KMS-11 (cell line): Measurements from ENCODE around the gene MRPS33.
"Not testable (repeated sequence)": the region's sequence is repeated elsewhere in the genome, so short reads cannot be mapped to it uniquely, and the experiment has no call there.

Experiments used
- H2AFZ ChIP-seq: fragments of 200-600 bp; sonication (generic); 2 replicates; pipeline ENCODE4 v1.6.1; 2016; ENCODE audit warnings: antibody characterized with exemption, mixed run types, low read depth
- H3K27ac ChIP-seq: fragments of 200-600 bp; sonication (generic); 2 replicates; pipeline ENCODE4 v1.6.1; 2016; ENCODE audit warnings: mild to moderate bottlenecking, mixed run types
- H3K27me3 ChIP-seq: fragments of 200-600 bp; sonication (generic); 2 replicates; pipeline ENCODE4 v1.6.1; 2017; ENCODE audit warnings: mild to moderate bottlenecking, low read depth, mixed run types, moderate library complexity; ENCODE audit not compliant: insufficient read depth
- H3K36me3 ChIP-seq: fragments of 200-600 bp; sonication (generic); 2 replicates; pipeline ENCODE4 v1.6.1; 2017; ENCODE audit warnings: mild to moderate bottlenecking, mixed run types; ENCODE audit not compliant: insufficient read depth
- H3K4me1 ChIP-seq: fragments of 200-600 bp; sonication (generic); 2 replicates; pipeline ENCODE4 v1.6.1; 2016; ENCODE audit warnings: mild to moderate bottlenecking, low read depth, mixed run types; ENCODE audit not compliant: poor library complexity, severe bottlenecking
- H3K4me2 ChIP-seq: fragments of 200-600 bp; sonication (generic); 2 replicates; pipeline ENCODE4 v1.7.0; 2016; ENCODE audit warnings: mild to moderate bottlenecking, mixed run types
- H3K4me3 ChIP-seq: fragments of 200-600 bp; sonication (generic); IDR thresholded peaks from 2 replicates; pipeline ENCODE4 v1.6.1; 2017; ENCODE audit warnings: low read depth, low read length, mixed read lengths; ENCODE audit not compliant: insufficient read depth
- H3K79me2 ChIP-seq: fragments of 200-600 bp; sonication (generic); 2 replicates; pipeline ENCODE4 v1.6.1; 2016; ENCODE audit warnings: low read depth, mixed run types; ENCODE audit not compliant: insufficient read depth
- H3K9ac ChIP-seq: fragments of 200-600 bp; sonication (generic); 2 replicates; pipeline ENCODE4 v1.6.1; 2016; ENCODE audit warnings: mild to moderate bottlenecking, mixed run types
- H4K20me1 ChIP-seq: fragments of 200-600 bp; sonication (generic); 2 replicates; pipeline ENCODE4 v1.6.1; 2016; ENCODE audit warnings: mild to moderate bottlenecking, mixed run types; ENCODE audit not compliant: insufficient read depth
- TF ChIP-seq, protein P1 (sequence below): fragments of 200-600 bp; sonication (generic); conservative IDR thresholded peaks from 2 replicates; pipeline ENCODE4 v1.6.1; 2017; ENCODE audit warnings: low read depth, mild to moderate bottlenecking, antibody characterized with exemption, low read length, moderate library complexity, mixed read lengths

MRPS33 gene

DNA sequence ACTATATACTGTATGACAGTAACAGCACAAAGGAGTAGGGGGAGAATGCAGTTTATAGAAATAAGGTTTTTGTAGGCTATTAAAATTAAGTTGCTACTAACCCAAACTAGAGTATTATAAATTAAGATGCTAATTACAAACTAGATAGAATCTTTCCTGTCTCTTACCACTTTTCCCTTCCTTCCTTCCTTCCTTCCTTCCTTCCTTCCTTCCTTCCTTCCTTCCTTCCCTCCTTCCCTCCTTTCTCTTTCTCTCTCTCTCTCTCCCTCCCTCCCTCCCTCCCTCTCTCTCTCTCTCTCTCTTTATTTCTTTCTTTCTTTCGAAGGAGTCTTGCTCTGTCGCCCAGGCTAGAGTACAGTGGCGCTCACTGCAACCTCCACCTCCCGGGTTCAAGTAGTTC lies 53.6 kb downstream of the MRPS33 start:
- no peak overlapping the region for H2AFZ ChIP-seq
- no peaks in the 10 kb centered on the region for H3K36me3 ChIP-seq
- no peaks in the 10 kb centered on the region for H3K79me2 ChIP-seq
- H3K27me3 ChIP-seq, result no peaks in the 10 kb centered on the region
- TF ChIP-seq, protein P1, sequence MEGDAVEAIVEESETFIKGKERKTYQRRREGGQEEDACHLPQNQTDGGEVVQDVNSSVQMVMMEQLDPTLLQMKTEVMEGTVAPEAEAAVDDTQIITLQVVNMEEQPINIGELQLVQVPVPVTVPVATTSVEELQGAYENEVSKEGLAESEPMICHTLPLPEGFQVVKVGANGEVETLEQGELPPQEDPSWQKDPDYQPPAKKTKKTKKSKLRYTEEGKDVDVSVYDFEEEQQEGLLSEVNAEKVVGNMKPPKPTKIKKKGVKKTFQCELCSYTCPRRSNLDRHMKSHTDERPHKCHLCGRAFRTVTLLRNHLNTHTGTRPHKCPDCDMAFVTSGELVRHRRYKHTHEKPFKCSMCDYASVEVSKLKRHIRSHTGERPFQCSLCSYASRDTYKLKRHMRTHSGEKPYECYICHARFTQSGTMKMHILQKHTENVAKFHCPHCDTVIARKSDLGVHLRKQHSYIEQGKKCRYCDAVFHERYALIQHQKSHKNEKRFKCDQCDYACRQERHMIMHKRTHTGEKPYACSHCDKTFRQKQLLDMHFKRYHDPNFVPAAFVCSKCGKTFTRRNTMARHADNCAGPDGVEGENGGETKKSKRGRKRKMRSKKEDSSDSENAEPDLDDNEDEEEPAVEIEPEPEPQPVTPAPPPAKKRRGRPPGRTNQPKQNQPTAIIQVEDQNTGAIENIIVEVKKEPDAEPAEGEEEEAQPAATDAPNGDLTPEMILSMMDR, result no peak
- H3K27ac ChIP-seq, result no peak overlapping the region
- no peak overlapping the region for H3K9ac ChIP-seq
- no peaks in the 10 kb centered on the region for H3K4me1 ChIP-seq
- H3K4me3 ChIP-seq, result no peak overlapping the region
- H4K20me1 ChIP-seq, result no peaks in the 10 kb centered on the region
- no peak overlapping the region for H3K4me2 ChIP-seq

DNA sequence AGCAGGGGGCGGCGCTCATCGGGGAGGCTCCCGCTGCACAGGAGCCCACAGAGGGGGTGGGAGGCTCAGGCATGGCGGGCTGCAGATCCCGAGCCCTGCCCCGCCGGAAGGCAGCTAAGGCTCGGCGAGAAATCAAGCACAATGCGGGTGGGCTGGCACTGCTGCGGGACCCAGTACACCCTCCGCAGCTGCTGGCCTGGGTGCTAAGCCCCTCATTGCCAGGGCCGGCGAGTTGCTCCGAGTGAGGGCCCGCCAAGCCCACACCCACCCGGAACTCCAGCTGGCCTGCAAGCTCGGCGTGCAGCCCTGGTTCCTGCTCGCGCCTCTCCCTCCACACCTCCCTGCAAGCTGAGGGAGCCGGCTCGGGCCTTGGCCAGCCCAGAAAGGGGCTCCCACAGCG lies 57.8 kb downstream of the MRPS33 start:
- H2AFZ ChIP-seq, H3K4me3 ChIP-seq, H4K20me1 ChIP-seq, H3K36me3 ChIP-seq, H3K4me1 ChIP-seq, H3K4me2 ChIP-seq, H3K27me3 ChIP-seq, H3K27ac ChIP-seq, H3K9ac ChIP-seq, H3K79me2 ChIP-seq: not testable (repeated sequence)
